Progenitor cell of endocrine pancreas (in vitro differentiated cells): ENCODE results near the gene CXCL14. TPM values are rescaled to one million over a fixed set of nuclear protein-coding genes. Genes with fewer than 3 reads are reported as not detected.
A peak's percentile ranks its signal among the peaks of the same experiment; 100 is the strongest.

Source experiments
- DNase-seq: peaks from one replicate; pipeline ENCODE4 v3.0.0; 2021; ENCODE audit warnings: low spot score; ENCODE audit not compliant: unreplicated experiment
- H3K27ac Mint-ChIP-seq: 2 replicates; pipeline ENCODE4 v1.8.0; 2021; ENCODE audit warnings: mild to moderate bottlenecking, moderate library complexity, mixed read lengths
- H3K27me3 Mint-ChIP-seq: 2 replicates; pipeline ENCODE4 v1.8.0; 2021; ENCODE audit warnings: mixed read lengths
- H3K36me3 Mint-ChIP-seq: 2 replicates; pipeline ENCODE4 v1.8.0; 2022; ENCODE audit warnings: mixed read lengths; ENCODE audit not compliant: insufficient read depth
- H3K4me1 Mint-ChIP-seq: 2 replicates; pipeline ENCODE4 v1.8.0; 2021; ENCODE audit warnings: low read depth, mixed read lengths
- H3K4me3 Mint-ChIP-seq: 2 replicates; pipeline ENCODE4 v1.8.0; 2021; ENCODE audit warnings: low read depth, mild to moderate bottlenecking, moderate library complexity, mixed read lengths
- H3K9me3 Mint-ChIP-seq: 2 replicates; pipeline ENCODE4 v1.8.0; 2021; ENCODE audit warnings: low read depth, mixed read lengths
- CTCF ChIP-seq: fragments of 200-600 bp; sonication (generic); IDR thresholded peaks from one replicate; pipeline ENCODE4 v1.5.0; 2021; ENCODE audit warnings: antibody characterized with exemption, mild to moderate bottlenecking; ENCODE audit not compliant: unreplicated experiment
- total RNA-seq: library from RNA; stranded (reverse); gene quantifications from 2 replicates; pipeline ENCODE4 v1.2.1, GENCODE V29; 2021

Gene CXCL14
- total RNA-seq, 1 donor from 2014 or later = 6.1 TPM

- peaks cover 46% of the 10 kb centered on the region for H3K27me3 Mint-ChIP-seq
- H3K4me3 Mint-ChIP-seq = no peak overlapping the region
Observed at GRCh38 chr5:135565266-135565665, 13.5 kb downstream of the CXCL14 start.

GRCh38 chr5:135564331-135564730 lies 14.5 kb downstream of the CXCL14 start:
- TF ChIP-seq CTCF = no peak
- Mint-ChIP-seq H3K27ac (no peak overlapping the region), H3K4me1 (no peaks in the 10 kb centered on the region), H3K9me3 (no peaks in the 10 kb centered on the region), H3K4me3 (no peak overlapping the region), H3K27me3 (peaks cover 49% of the 10 kb centered on the region), H3K36me3 (no peaks in the 10 kb centered on the region)
- DNase-seq = no peak

More at GRCh38 chr5:135565266-135565665, 13.5 kb downstream of the CXCL14 start:
- Mint-ChIP-seq H3K27ac (no peak overlapping the region), H3K36me3 (no peaks in the 10 kb centered on the region), H3K9me3 (no peaks in the 10 kb centered on the region), H3K4me1 (no peaks in the 10 kb centered on the region)
- no peak for TF ChIP-seq CTCF
- DNase-seq = no peak

GRCh38 chr5:135561266-135561665 lies 17.5 kb downstream of the CXCL14 start:
- Mint-ChIP-seq H3K4me1 (no peaks in the 10 kb centered on the region), H3K4me3 (no peak overlapping the region), H3K9me3 (no peaks in the 10 kb centered on the region), H3K27ac (no peak overlapping the region), H3K27me3 (peaks cover 65% of the 10 kb centered on the region), H3K36me3 (no peaks in the 10 kb centered on the region)
- no peak for DNase-seq
- TF ChIP-seq CTCF = no peak

- H3K36me3 Mint-ChIP-seq = no peaks in the 10 kb centered on the region
- no peaks in the 10 kb centered on the region for H3K9me3 Mint-ChIP-seq
- H3K4me1 Mint-ChIP-seq = no peaks in the 10 kb centered on the region
- no peak overlapping the region for H3K4me3 Mint-ChIP-seq
- H3K27ac Mint-ChIP-seq = no peak overlapping the region
- H3K27me3 Mint-ChIP-seq = peaks cover 66% of the 10 kb centered on the region
- peak; percentile 90 for TF ChIP-seq CTCF
- peak; percentile 79 for DNase-seq
Observed at GRCh38 chr5:135560858-135561257, 17.9 kb downstream of the CXCL14 start.

GRCh38 chr5:135559354-135559753 lies 19.4 kb downstream of the CXCL14 start:
- H3K9me3 Mint-ChIP-seq = no peaks in the 10 kb centered on the region
- H3K4me1 Mint-ChIP-seq = no peaks in the 10 kb centered on the region
- no peak for DNase-seq
- H3K27ac Mint-ChIP-seq = no peak overlapping the region
- no peak for TF ChIP-seq CTCF
- peaks cover 56% of the 10 kb centered on the region for H3K27me3 Mint-ChIP-seq
- no peak overlapping the region for H3K4me3 Mint-ChIP-seq
- no peaks in the 10 kb centered on the region for H3K36me3 Mint-ChIP-seq
